Breast epithelium (tissue), 4 donors: Measurements from ENCODE around the gene DSN1. TPM values are rescaled to one million over a fixed set of nuclear protein-coding genes. Genes with fewer than 3 reads are reported as not detected.

Experiments used
- DNase-seq, 2 donors: peaks; one replicate each; pipeline ENCODE4 v3.0.0-alpha.2; 2019; ENCODE audit warnings: low spot score in 2 of 2
- H3K27ac ChIP-seq, 2 donors: fragments of 200-600 bp; sonication (generic) in 1 of 2; one replicate each; pipeline ENCODE4 v1.5.1; 2016 to 2019; ENCODE audit warnings: mild to moderate bottlenecking in 1 of 2
- H3K27me3 ChIP-seq, 2 donors: fragments of 200-600 bp; sonication (generic) in 1 of 2; one replicate each; pipeline versions ENCODE4 v1.5.1 to v1.6.0; 2017 to 2019; ENCODE audit warnings: control low read depth in 1 of 2, mild to moderate bottlenecking in 1 of 2
- H3K36me3 ChIP-seq: fragments of 200-600 bp; one replicate; pipeline ENCODE4 v1.5.1; 2019
- H3K4me1 ChIP-seq, 2 donors: fragments of 200-600 bp; sonication (generic); one replicate each; pipeline ENCODE4 v1.5.1; 2016 to 2019; ENCODE audit warnings: control low read depth in 1 of 2
- H3K4me3 ChIP-seq, 3 donors: fragments of 200-600 bp; sonication (generic); 1 replicate in 2 of 3; 2 replicates in 1 of 3; pipeline ENCODE4 v1.5.1; 2016 to 2019; ENCODE audit warnings: mild to moderate bottlenecking in 3 of 3, moderate library complexity in 2 of 3
- H3K9me3 ChIP-seq, 2 donors: fragments of 200-600 bp; sonication (generic) in 1 of 2; one replicate each; pipeline ENCODE4 v1.5.1; 2016 to 2019; ENCODE audit warnings: control low read depth in 1 of 2
- POLR2A ChIP-seq: fragments of 450-650 bp; IDR thresholded peaks from one replicate; pipeline ENCODE4 v1.6.1; 2016; ENCODE audit warnings: antibody characterized with exemption, mild to moderate bottlenecking, moderate library complexity
- POLR2AphosphoS5 ChIP-seq, 3 donors: sonication (generic); formaldehyde crosslinking; IDR thresholded peaks; one replicate each; pipeline ENCODE4 v1.6.1; 2017; ENCODE audit warnings: antibody characterized with exemption in 3 of 3
- intact Hi-C: fragments of 100-400 bp; cut with DNase I; formaldehyde crosslinking; loops from one replicate; pipeline ENCODE4 v1.15.1; 2023; ENCODE audit warnings: low total_unique reads
- total RNA-seq, 3 donors: library from RNA; depleted of rRNA; stranded (reverse); fragments of >200 nt; gene quantifications; one replicate each; pipeline ENCODE4 v1.1.0, GENCODE V29; 2016
- TF ChIP-seq, protein P1 (sequence below), 3 donors: fragments of 450-650 bp; IDR thresholded peaks; one replicate each; pipeline ENCODE4 v1.5.1; 2016 to 2017; ENCODE audit warnings: antibody characterized with exemption in 3 of 3, mild to moderate bottlenecking in 3 of 3, moderate library complexity in 3 of 3

DSN1 gene, protein sequence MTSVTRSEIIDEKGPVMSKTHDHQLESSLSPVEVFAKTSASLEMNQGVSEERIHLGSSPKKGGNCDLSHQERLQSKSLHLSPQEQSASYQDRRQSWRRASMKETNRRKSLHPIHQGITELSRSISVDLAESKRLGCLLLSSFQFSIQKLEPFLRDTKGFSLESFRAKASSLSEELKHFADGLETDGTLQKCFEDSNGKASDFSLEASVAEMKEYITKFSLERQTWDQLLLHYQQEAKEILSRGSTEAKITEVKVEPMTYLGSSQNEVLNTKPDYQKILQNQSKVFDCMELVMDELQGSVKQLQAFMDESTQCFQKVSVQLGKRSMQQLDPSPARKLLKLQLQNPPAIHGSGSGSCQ
- 10 to 100 TPM in 2 of 3 donors, 1 to 10 TPM in 1; 6.9 to 13.1 (median 11.9) TPM for total RNA-seq

DNA sequence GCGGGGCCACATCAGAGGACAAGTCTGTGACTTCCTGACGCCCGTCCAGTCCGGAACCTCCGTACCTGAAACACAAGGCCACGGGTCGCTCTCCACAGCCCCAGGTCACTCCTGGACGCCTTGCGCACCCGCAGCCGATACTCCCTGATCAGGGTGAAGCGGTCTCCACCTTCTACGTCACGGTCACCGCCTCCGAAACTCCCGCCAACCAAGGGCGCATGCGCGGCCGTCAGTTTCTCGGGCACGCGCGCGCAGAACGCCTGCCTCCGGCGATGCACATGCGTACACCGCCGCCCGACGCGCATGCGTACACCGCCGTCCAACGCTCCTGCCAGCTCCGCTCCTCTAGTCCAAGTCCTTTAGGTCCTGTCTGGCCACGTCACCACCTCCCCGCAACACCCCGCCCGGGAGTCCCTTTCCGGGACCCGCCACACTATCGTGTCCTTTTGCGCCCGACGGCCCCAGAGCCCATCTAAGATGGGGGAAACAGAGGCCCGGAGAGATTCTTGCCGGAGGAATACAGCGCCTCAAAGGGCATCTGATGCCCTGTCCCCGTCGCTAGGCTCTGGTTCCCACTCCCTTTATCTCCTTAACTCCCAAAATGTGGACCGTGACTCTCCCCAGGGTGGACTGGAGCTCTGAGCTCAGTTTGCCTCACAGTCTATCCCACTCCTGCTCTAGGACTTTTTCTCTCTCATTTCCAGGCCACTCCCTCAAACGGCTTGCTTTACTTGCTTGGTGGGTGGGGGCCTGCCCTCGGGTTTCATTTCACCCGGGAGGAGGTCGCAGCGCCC is at the start of gene DSN1:
DSN1 (minus strand) TSS at position 167 of the 794 bp plus-strand sequence. CDS start 2,305 bp downstream, outside the sequence.
- H3K4me1 ChIP-seq, result no peaks in the 10 kb centered on the region
- intact Hi-C loops, result no loop called here
- TF ChIP-seq POLR2AphosphoS5 (IDR thresholded peaks at IDR 0.05), result peak; percentile 27 to 86 (median 46)
- TF ChIP-seq POLR2A, result peak; percentile 60
- TF ChIP-seq, protein P1, sequence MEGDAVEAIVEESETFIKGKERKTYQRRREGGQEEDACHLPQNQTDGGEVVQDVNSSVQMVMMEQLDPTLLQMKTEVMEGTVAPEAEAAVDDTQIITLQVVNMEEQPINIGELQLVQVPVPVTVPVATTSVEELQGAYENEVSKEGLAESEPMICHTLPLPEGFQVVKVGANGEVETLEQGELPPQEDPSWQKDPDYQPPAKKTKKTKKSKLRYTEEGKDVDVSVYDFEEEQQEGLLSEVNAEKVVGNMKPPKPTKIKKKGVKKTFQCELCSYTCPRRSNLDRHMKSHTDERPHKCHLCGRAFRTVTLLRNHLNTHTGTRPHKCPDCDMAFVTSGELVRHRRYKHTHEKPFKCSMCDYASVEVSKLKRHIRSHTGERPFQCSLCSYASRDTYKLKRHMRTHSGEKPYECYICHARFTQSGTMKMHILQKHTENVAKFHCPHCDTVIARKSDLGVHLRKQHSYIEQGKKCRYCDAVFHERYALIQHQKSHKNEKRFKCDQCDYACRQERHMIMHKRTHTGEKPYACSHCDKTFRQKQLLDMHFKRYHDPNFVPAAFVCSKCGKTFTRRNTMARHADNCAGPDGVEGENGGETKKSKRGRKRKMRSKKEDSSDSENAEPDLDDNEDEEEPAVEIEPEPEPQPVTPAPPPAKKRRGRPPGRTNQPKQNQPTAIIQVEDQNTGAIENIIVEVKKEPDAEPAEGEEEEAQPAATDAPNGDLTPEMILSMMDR (IDR thresholded peaks at IDR 0.05), result peak in 1 of 3 donors; percentile 16
- peak; percentile 96 to 98 for DNase-seq
- H3K4me3 ChIP-seq, result peak within 1 kb of the TSS; percentile 62 to 89 (median 78)
- H3K36me3 ChIP-seq, result no peaks in the 10 kb centered on the region
- no peaks in the 10 kb centered on the region for H3K27me3 ChIP-seq
- H3K9me3 ChIP-seq, result no peaks in the 10 kb centered on the region
- H3K27ac ChIP-seq, result peak within 1 kb of the TSS; percentile 97 to 99

DNA sequence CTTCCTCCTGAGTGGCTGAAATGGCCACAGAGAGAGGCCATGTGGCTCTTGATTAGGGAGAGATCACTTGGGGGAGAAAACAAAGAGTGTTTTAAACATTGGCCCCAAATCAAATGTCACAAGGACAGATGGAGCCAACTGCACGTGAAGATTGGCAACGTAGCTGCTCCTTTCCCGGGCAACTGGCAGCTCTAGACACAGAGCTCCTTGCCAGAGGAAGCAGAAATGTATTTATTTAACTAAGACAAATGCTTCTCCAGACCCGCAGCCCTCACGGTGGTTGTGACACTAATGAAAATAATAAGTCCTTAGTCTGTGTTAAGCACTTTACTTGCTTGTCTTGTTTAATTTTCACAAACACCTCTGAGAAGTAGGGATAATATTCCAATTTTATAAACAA is 49.6 kb upstream of the DSN1 start:
- H3K9me3 ChIP-seq, result no peaks in the 10 kb centered on the region
- intact Hi-C loops, result no loop called here
- peaks cover 0 to 4% of the 10 kb centered on the region in 2 donors for H3K4me1 ChIP-seq
- no peak for DNase-seq
- no peaks in the 10 kb centered on the region for H3K27me3 ChIP-seq
- H3K4me3 ChIP-seq, result no peak overlapping the region
- TF ChIP-seq POLR2AphosphoS5 (IDR thresholded peaks at IDR 0.05) (no peak), POLR2A (no peak)
- TF ChIP-seq, protein P1 (IDR thresholded peaks at IDR 0.05), result no peak
- H3K36me3 ChIP-seq, result peaks cover 5% of the 10 kb centered on the region
- peak overlapping the region; percentile 21 to 43 for H3K27ac ChIP-seq

DNA sequence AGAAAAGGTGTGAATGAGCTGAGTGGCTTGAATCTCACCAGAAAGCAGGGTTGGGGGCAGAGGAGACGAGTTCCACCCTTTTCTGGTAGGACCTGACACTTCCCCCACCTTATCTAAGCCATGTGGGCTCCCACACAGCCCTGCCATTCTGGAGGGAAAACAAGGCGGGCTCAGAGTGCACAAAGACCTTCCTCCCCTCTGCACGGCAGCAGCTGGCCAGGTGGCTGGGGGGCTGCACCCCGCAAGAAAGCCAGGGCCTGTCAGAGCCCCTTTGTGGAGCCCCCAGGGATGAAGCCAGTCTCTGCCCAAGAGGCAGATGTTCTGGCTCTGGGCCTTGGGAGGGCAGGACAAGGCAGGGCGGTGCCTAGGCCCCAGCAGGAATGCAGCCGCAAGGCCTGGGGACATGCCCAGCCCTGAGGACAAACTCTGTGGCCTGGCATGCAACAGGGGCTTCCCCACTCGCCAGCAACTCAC is 48.4 kb upstream of the DSN1 start:
- H3K4me3 ChIP-seq, result no peak overlapping the region
- DNase-seq, result no peak
- TF ChIP-seq POLR2AphosphoS5 (IDR thresholded peaks at IDR 0.05), result no peak
- TF ChIP-seq POLR2A, result no peak
- TF ChIP-seq, protein P1 (IDR thresholded peaks at IDR 0.05), result no peak
- H3K36me3 ChIP-seq, result no peaks in the 10 kb centered on the region
- H3K27ac ChIP-seq, result peak overlapping the region in 1 of 2 donors; percentile 32
- peaks cover 0 to 4% of the 10 kb centered on the region in 2 donors for H3K4me1 ChIP-seq
- H3K27me3 ChIP-seq, result no peaks in the 10 kb centered on the region
- H3K9me3 ChIP-seq, result no peaks in the 10 kb centered on the region
- intact Hi-C loops, result no loop called here

DNA sequence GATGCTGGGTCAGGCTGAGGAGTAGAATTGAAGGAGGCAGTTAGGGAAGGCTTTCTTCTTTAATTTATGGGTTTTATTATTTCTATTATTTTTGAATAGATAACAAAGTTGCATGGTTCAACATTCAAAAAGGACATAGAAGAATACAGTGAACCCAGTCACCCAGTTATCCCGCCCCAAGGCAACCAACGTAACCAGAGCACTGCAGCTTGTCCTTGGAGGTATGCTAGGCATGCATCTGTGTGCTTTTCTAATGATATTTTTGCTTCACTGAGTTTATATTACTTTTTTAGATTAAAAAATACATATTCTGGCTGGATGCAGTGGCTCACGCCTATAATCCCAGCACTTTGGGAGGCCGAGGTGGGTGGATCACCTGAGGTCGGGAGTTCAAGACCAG is 47.4 kb upstream of the DSN1 start:
- intact Hi-C loops, result no loop called here
- DNase-seq, result no peak
- Histone ChIP-seq H3K4me1 (peaks cover 0 to 4% of the 10 kb centered on the region in 2 donors), H3K4me3 (no peak overlapping the region), H3K27me3 (no peaks in the 10 kb centered on the region), H3K27ac (no peak overlapping the region), H3K36me3 (no peaks in the 10 kb centered on the region), H3K9me3 (no peaks in the 10 kb centered on the region)
- TF ChIP-seq, protein P1 (IDR thresholded peaks at IDR 0.05), result no peak
- TF ChIP-seq POLR2A (no peak), POLR2AphosphoS5 (IDR thresholded peaks at IDR 0.05) (no peak)
